Nephron progenitor cell (in vitro differentiated cells): Measurements from ENCODE around the gene COL9A3.

Experiments used
- DNase-seq: peaks from one replicate; pipeline ENCODE4 v3.0.0; 2021
- H3K27ac Mint-ChIP-seq: 2 replicates; pipeline ENCODE4 v1.8.0; 2021; ENCODE audit warnings: mild to moderate bottlenecking, moderate library complexity, mixed read lengths
- H3K27me3 Mint-ChIP-seq: 2 replicates; pipeline ENCODE4 v1.8.0; 2021; ENCODE audit warnings: mild to moderate bottlenecking, low read depth, mixed read lengths; ENCODE audit not compliant: poor library complexity
- H3K36me3 Mint-ChIP-seq: 2 replicates; pipeline ENCODE4 v1.8.0; 2021; ENCODE audit warnings: low read depth, mixed read lengths
- H3K4me1 Mint-ChIP-seq: 2 replicates; pipeline ENCODE4 v1.8.0; 2021; ENCODE audit warnings: mixed read lengths
- H3K4me3 Mint-ChIP-seq: 2 replicates; pipeline ENCODE4 v1.8.0; 2021; ENCODE audit warnings: mild to moderate bottlenecking, moderate library complexity, mixed read lengths
- H3K9me3 Mint-ChIP-seq: 2 replicates; pipeline ENCODE4 v1.8.0; 2021; ENCODE audit warnings: mild to moderate bottlenecking, moderate library complexity, mixed read lengths
- CTCF ChIP-seq: fragments of 200-600 bp; sonication (generic); IDR thresholded peaks from 2 replicates; pipeline ENCODE4 v1.5.0; 2021; ENCODE audit warnings: antibody characterized with exemption

Gene COL9A3

GRCh38 chr20:62837790-62838127 lies 20.9 kb downstream of the COL9A3 start:
- no peaks in the 10 kb centered on the region for H3K9me3 Mint-ChIP-seq
- peaks cover 3% of the 10 kb centered on the region for H3K27me3 Mint-ChIP-seq
- TF ChIP-seq CTCF = no peak
- peaks cover 58% of the 10 kb centered on the region for H3K4me1 Mint-ChIP-seq
- H3K4me3 Mint-ChIP-seq = no peak overlapping the region
- DNase-seq = no peak
- H3K36me3 Mint-ChIP-seq = peaks cover under 1% of the 10 kb centered on the region
- H3K27ac Mint-ChIP-seq = no peak overlapping the region

- Mint-ChIP-seq H3K27ac (no peak overlapping the region), H3K9me3 (no peaks in the 10 kb centered on the region), H3K4me3 (no peak overlapping the region), H3K4me1 (peaks cover 53% of the 10 kb centered on the region), H3K27me3 (peaks cover 3% of the 10 kb centered on the region), H3K36me3 (peaks cover 6% of the 10 kb centered on the region)
- no peak for DNase-seq
- no peak for TF ChIP-seq CTCF
Observed at GRCh38 chr20:62838128-62838891, 21.5 kb downstream of the COL9A3 start.

- no peaks in the 10 kb centered on the region for H3K27me3 Mint-ChIP-seq
- peaks cover 3% of the 10 kb centered on the region for H3K9me3 Mint-ChIP-seq
- H3K36me3 Mint-ChIP-seq = peaks cover 13% of the 10 kb centered on the region
- H3K27ac Mint-ChIP-seq = no peak overlapping the region
- no peak overlapping the region for H3K4me3 Mint-ChIP-seq
- TF ChIP-seq CTCF = no peak
- DNase-seq = no peak
- peaks cover 53% of the 10 kb centered on the region for H3K4me1 Mint-ChIP-seq
Observed at GRCh38 chr20:62839261-62839660, 22.4 kb downstream of the COL9A3 start.

- H3K27ac Mint-ChIP-seq = no peak overlapping the region
Observed at GRCh38 chr20:62839816-62840215, 23.0 kb downstream of the COL9A3 start.

GRCh38 chr20:62840244-62841197 lies 23.7 kb downstream of the COL9A3 start:
- Mint-ChIP-seq H3K4me1 (peaks cover 48% of the 10 kb centered on the region), H3K36me3 (peaks cover 22% of the 10 kb centered on the region), H3K27ac (no peak overlapping the region), H3K9me3 (peaks cover 3% of the 10 kb centered on the region), H3K27me3 (no peaks in the 10 kb centered on the region), H3K4me3 (no peak overlapping the region)
- TF ChIP-seq CTCF = no peak
- DNase-seq = peak; percentile 11

More at GRCh38 chr20:62839816-62840215, 23.0 kb downstream of the COL9A3 start:
- Mint-ChIP-seq H3K9me3 (peaks cover 3% of the 10 kb centered on the region), H3K27me3 (no peaks in the 10 kb centered on the region), H3K36me3 (peaks cover 15% of the 10 kb centered on the region), H3K4me3 (no peak overlapping the region), H3K4me1 (peaks cover 52% of the 10 kb centered on the region)
- TF ChIP-seq CTCF = no peak
- DNase-seq = no peak
